Testis (tissue), 2 donors: ENCODE measurements around the gene NFATC2.

Source experiments
- POLR2A ChIP-seq: fragments of 450-650 bp; IDR thresholded peaks from one replicate; pipeline ENCODE4 v1.6.1; 2017; ENCODE audit warnings: antibody characterized with exemption, mild to moderate bottlenecking, moderate library complexity
- TF ChIP-seq, protein P1 (sequence below), 3 experiments: fragments of 450-650 bp in 2 of 3; fragments of 200-600 bp in 1 of 3; sonication (generic) in 1 of 3; IDR thresholded peaks; one replicate each; pipeline ENCODE4 v1.5.1; 2016 to 2019; ENCODE audit warnings: antibody characterized with exemption in 3 of 3, mild to moderate bottlenecking in 2 of 3, moderate library complexity in 1 of 3

DNA sequence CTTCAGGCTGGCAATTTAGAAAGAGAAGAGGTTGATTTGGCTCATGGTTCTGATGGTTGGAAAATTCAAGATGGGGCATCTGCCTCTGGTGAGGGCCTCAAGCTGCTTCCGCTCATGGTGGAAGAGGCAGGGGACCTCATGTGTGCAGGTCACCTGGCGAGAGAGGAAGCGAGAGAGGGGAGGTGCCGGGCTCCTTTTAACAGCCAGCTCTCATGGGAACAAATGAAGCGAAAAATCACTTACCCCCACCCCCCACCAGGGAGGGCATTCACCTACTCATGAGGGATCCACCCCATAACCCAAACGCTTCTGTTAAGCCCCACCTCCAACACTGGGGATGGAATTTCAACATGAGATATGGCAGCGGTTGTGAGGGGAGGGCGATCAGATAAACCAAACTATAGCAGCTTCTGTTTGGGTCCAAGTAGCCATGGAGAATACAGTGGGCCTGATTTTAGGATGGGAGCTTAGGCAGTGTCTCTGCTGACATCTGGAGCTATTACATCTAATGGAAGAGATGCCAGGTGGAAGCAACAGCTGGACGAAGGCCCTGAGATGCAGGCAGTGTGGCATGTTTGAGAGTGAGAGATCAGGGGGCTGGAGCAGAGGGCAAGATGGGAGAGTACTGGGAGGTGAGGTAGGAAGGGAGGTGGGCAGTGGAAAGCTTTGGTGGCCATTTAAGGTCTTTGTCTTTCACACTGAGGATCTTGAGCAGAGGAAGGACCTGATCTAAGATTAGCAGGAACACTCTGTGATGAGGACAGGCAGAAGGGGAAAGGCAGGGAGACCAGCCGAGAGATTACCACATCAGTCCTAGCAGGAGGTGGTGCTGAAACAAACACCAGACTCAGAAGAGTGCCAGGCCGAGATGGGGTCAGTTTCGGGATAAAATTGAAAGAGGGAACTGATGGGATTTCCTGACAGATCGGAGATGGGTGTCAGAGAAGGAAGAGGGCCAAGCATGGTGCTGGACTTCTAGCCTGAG is 161.8 kb downstream of the NFATC2 start:
- TF ChIP-seq, protein P1, sequence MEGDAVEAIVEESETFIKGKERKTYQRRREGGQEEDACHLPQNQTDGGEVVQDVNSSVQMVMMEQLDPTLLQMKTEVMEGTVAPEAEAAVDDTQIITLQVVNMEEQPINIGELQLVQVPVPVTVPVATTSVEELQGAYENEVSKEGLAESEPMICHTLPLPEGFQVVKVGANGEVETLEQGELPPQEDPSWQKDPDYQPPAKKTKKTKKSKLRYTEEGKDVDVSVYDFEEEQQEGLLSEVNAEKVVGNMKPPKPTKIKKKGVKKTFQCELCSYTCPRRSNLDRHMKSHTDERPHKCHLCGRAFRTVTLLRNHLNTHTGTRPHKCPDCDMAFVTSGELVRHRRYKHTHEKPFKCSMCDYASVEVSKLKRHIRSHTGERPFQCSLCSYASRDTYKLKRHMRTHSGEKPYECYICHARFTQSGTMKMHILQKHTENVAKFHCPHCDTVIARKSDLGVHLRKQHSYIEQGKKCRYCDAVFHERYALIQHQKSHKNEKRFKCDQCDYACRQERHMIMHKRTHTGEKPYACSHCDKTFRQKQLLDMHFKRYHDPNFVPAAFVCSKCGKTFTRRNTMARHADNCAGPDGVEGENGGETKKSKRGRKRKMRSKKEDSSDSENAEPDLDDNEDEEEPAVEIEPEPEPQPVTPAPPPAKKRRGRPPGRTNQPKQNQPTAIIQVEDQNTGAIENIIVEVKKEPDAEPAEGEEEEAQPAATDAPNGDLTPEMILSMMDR (IDR thresholded peaks at IDR 0.05), result no peak
- no peak for TF ChIP-seq POLR2A
